Smooth muscle cell (in vitro differentiated cells): ENCODE results near the gene ARID5B. TPM values are rescaled to one million over a fixed set of nuclear protein-coding genes. Genes with fewer than 3 reads are reported as not detected.

Experiments used
- DNase-seq: peaks from one replicate; lab custom pipeline; 2025; ENCODE audit not compliant: unreplicated experiment; lab: John Stamatoyannopoulos, UW
- H2AFZ ChIP-seq: fragments of 200-600 bp; sonication (generic); 2 replicates; pipeline ENCODE4 v1.6.0; 2016; ENCODE audit warnings: antibody characterized with exemption, low read depth, mild to moderate bottlenecking
- H3F3A ChIP-seq: fragments of 200-600 bp; sonication (generic); 2 replicates; pipeline ENCODE4 v1.6.0; 2017; ENCODE audit warnings: antibody characterized with exemption, low read depth
- H3K27ac ChIP-seq: fragments of 200-600 bp; sonication (generic); 2 replicates; pipeline ENCODE4 v1.5.1; 2016; ENCODE audit warnings: low read depth, mild to moderate bottlenecking
- H3K27me3 ChIP-seq: fragments of 200-600 bp; sonication (generic); 2 replicates; pipeline ENCODE4 v1.6.1; 2016; ENCODE audit warnings: low read depth, mild to moderate bottlenecking
- H3K36me3 ChIP-seq: fragments of 200-600 bp; sonication (generic); 2 replicates; pipeline ENCODE4 v1.5.1; 2016; ENCODE audit warnings: low read depth
- H3K4me1 ChIP-seq: fragments of 200-600 bp; sonication (generic); 2 replicates; pipeline ENCODE4 v1.5.1; 2016; ENCODE audit warnings: low read depth
- H3K4me2 ChIP-seq: fragments of 200-600 bp; sonication (generic); 2 replicates; pipeline ENCODE4 v1.6.0; 2016; ENCODE audit warnings: mild to moderate bottlenecking
- H3K4me3 ChIP-seq: fragments of 200-600 bp; sonication (generic); 2 replicates; pipeline ENCODE4 v1.5.1; 2016; ENCODE audit warnings: mild to moderate bottlenecking
- H3K79me2 ChIP-seq: fragments of 200-600 bp; sonication (generic); 2 replicates; pipeline ENCODE4 v1.6.0; 2016; ENCODE audit warnings: low read depth, mild to moderate bottlenecking
- H3K9ac ChIP-seq: fragments of 200-600 bp; sonication (generic); 2 replicates; pipeline ENCODE4 v1.6.0; 2016; ENCODE audit warnings: low read depth
- H3K9me3 ChIP-seq: fragments of 200-600 bp; sonication (generic); replicated peaks from 2 replicates; pipeline ENCODE4 v1.5.1; 2016; ENCODE audit warnings: low read depth
- H4K20me1 ChIP-seq: fragments of 200-600 bp; sonication (generic); 2 replicates; pipeline ENCODE4 v1.6.0; 2016; ENCODE audit warnings: low read depth
- WGBS: methylation state at CpG from one replicate; pipeline ENCODE4 v1.1.7; 2016; ENCODE audit warnings: low lambda C conversion rate; 5-methylcytosine and 5-hydroxymethylcytosine counted together
- polyA plus RNA-seq: library from polyadenylated mRNA; unstranded; fragments of >200 nt; fragmentation: Nextera tagmentation; extraction: Ambion mirVana; gene quantifications from 2 replicates; pipeline ENCODE4 v1.2.1, GENCODE V29; 2016
- total RNA-seq: library from RNA; depleted of rRNA; stranded (reverse); fragments of >200 nt; gene quantifications from 2 replicates; pipeline ENCODE4 v1.2.3, GENCODE V29; 2014
- TF ChIP-seq, protein P1 (sequence below): fragments of 200-600 bp; sonication (generic); IDR thresholded peaks from 2 replicates; pipeline ENCODE4 v1.5.1; 2017; ENCODE audit warnings: borderline replicate concordance, mild to moderate bottlenecking, antibody characterized with exemption; ENCODE audit not compliant: insufficient read depth, poor library complexity, severe bottlenecking

Gene ARID5B
- total and polyA plus RNA-seq, 2 experiments from 2014 or later, result 49.0 to 67.6 TPM

DNA sequence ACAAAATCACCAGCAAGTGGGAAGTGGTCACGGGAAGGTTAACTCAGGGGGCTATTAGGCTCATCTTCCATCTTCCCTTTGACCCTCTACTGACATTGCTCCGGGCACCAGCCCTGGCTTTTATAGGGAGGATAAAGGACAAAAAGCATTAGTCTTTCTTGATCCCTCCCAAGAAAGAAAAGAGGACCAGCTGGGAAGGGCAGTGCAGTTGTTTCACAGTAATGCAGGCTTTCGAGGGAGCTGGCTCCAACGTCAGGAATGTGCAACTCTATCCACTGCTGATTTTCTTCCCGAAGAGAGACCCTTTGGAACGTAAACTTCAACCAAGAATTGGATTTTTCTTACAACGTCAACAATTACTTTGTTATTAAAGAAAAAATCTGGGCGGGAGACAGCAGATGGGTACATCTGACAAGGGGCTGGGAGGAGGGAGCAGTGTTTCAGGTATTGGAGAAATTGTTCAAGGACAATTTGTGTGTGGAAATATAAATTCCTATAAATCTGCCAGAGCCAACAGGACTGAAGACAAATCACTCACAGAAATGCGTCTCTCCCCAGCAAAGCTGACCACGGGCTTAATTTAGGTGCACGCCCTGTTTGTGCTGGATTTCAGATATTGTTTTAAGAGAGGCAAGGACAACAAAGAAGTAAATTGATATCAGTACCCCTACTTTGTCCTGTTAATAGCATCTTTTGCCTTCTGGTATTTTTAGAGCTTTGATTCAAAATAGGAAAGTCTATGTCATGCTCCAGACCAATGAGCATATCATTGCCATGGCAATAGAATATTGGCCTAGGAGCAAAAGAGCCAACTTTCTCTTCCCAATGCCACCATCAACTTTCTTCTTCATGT is 23.4 kb upstream of the ARID5B start:
- Histone ChIP-seq H3K4me1 (no peaks in the 10 kb centered on the region), H3F3A (no peaks in the 10 kb centered on the region), H3K9ac (no peak overlapping the region), H3K36me3 (no peaks in the 10 kb centered on the region), H2AFZ (no peak overlapping the region), H3K27ac (no peak overlapping the region), H3K27me3 (no peaks in the 10 kb centered on the region), H3K4me3 (no peak overlapping the region), H3K9me3 (no peaks in the 10 kb centered on the region), H4K20me1 (no peaks in the 10 kb centered on the region), H3K4me2 (no peak overlapping the region), H3K79me2 (no peaks in the 10 kb centered on the region)
- DNase-seq, result no peak
- 84% methylated on average over 11 of the region's 11 CpGs for WGBS
- TF ChIP-seq, protein P1, sequence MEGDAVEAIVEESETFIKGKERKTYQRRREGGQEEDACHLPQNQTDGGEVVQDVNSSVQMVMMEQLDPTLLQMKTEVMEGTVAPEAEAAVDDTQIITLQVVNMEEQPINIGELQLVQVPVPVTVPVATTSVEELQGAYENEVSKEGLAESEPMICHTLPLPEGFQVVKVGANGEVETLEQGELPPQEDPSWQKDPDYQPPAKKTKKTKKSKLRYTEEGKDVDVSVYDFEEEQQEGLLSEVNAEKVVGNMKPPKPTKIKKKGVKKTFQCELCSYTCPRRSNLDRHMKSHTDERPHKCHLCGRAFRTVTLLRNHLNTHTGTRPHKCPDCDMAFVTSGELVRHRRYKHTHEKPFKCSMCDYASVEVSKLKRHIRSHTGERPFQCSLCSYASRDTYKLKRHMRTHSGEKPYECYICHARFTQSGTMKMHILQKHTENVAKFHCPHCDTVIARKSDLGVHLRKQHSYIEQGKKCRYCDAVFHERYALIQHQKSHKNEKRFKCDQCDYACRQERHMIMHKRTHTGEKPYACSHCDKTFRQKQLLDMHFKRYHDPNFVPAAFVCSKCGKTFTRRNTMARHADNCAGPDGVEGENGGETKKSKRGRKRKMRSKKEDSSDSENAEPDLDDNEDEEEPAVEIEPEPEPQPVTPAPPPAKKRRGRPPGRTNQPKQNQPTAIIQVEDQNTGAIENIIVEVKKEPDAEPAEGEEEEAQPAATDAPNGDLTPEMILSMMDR, result no peak

GRCh38 chr10:61878740-61879068 is 22.8 kb upstream of the ARID5B start:
- Histone ChIP-seq H3K27me3 (no peaks in the 10 kb centered on the region), H3K9ac (no peak overlapping the region), H3K4me2 (no peak overlapping the region), H3K27ac (no peak overlapping the region), H3K4me1 (no peaks in the 10 kb centered on the region), H3K36me3 (no peaks in the 10 kb centered on the region), H3K9me3 (no peaks in the 10 kb centered on the region), H2AFZ (no peak overlapping the region), H3F3A (no peaks in the 10 kb centered on the region), H4K20me1 (no peaks in the 10 kb centered on the region), H3K4me3 (no peak overlapping the region), H3K79me2 (no peaks in the 10 kb centered on the region)
- TF ChIP-seq, protein P1, result no peak
- no peak for DNase-seq

GRCh38 chr10:61882621-61883370 is 18.7 kb upstream of the ARID5B start:
- H3K4me2 ChIP-seq, result no peak overlapping the region
- WGBS, result 75% methylated on average over 6 of the region's 6 CpGs

More at GRCh38 chr10:61882621-61883370, 18.7 kb upstream of the ARID5B start:
- Histone ChIP-seq H3K9me3 (no peaks in the 10 kb centered on the region), H3K9ac (no peak overlapping the region), H3K79me2 (no peaks in the 10 kb centered on the region), H3K4me3 (no peak overlapping the region), H3K4me1 (no peaks in the 10 kb centered on the region), H4K20me1 (no peaks in the 10 kb centered on the region), H2AFZ (no peak overlapping the region), H3F3A (no peaks in the 10 kb centered on the region), H3K27me3 (no peaks in the 10 kb centered on the region), H3K36me3 (no peaks in the 10 kb centered on the region), H3K27ac (no peak overlapping the region)
- no peak for DNase-seq
- TF ChIP-seq, protein P1, result no peak
